Measurements from ENCODE around the gene RPL27. TPM values are rescaled to one million over a fixed set of nuclear protein-coding genes. Genes with fewer than 3 reads are reported as not detected.

Gene RPL27
- total RNA-seq (1,000 to 10,000 TPM; 1,923 to 1,951 TPM), total RNA-seq (411 to 960 (median 649) reads per million in 172 experiments)
- polyA plus RNA-seq (2013, experiment 1 of 2) = 4,821 TPM
- 4,143 TPM for polyA plus RNA-seq (2013, experiment 2 of 2)

DNA sequence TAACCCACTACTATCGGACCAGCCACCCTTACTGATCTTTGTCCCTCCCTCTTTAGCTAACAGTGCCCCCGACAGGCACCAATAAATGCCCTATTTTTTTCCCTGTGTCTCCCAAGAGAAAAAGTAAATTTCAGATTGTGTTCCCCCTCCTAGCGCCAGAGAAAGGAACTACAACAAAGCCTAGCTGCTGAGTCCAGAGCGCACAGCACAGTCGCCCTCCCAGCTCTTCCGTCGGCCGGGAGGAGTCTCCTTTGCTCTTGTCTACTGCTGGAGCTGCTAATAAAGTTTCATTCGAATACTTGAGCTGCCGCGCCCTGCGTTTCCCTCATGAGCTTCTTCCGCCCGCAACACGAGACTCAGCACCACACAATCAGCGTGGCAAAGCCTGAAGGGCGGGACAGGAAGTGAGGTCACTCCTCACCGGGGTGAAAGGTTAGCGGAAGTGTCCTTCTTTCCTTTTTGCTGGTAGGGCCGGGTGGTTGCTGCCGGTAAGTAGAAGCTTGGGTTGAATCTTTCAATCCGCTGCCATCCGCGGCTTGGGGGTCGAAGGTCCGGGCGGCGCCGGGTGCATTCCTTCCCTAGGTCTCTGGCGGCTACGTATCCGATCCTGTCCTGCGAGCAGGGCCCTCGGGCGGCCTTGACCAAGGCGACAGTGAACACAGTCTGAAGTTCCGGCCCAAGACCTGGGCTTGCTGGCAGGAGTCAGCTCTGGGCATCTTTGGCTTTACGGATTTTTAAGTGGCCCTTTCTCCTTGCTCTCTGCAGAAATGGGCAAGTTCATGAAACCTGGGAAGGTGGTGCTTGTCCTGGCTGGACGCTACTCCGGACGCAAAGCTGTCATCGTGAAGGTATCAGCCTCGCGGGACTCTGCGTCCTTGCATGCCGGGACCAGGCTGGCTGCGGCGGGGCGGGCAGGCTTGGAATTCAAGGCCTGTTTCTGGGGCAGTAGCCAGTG lies at the start of gene RPL27:
Gene RPL27, plus strand, starts transcription at position 436 of the 955 bp plus-strand sequence. Its CDS starts 332 bp downstream, at position 768.
- intact Hi-C loops (cut with DNase I, micrococcal nuclease) = loop anchor here (1.0 to 10.0 kb wide), 11 partner anchors 18 to 1017 kb away; partner anchors contain the start of genes BRCA1 (in 2 of the 2), PSME3 (in 2 of the 2), PTGES3L (in 2 of the 2) and RUNDC1 (in 2 of the 2)

DNA sequence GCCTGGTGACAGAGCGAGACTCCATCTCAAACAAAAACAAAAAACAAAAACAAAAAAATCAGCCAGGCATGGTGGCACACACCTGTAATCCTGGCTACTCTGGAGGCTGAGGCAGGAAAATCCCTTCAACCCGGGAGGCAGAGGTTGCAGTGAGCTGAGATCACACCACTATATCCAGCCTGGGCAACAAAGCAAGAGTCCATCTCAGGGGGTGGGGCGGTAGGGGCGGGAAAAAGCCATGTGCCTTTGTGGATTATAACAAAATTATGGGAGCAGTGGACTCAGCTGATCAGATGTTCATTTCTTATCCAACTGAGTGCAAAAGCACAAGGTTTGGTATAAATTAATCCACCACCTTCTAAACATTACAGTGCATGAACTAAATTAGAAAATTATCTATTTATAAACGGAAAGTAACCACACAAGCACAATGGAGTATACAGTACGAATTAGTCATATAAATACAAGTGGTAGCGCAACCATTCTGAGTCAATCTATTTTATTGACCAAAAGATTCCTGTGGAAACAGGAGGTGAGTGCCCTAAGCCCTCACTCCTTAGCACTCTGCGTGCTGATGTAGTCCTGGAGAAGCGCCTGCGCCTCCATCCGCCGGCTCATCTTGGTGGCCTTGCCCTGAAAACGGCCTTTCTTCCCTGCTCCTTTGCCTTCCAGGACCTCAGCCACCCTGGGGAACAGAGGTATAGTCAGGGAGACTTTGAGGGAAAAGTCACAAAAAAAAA lies 48.0 kb upstream of the RPL27 start:
- H3K4me1 ChIP-seq (ENCODE audit: insufficient read depth, low read length) = no peaks in the 10 kb centered on the region
- ATAC-seq (ENCODE audit: poor library complexity) = no peak
- no peaks in the 10 kb centered on the region for H3K27me3 ChIP-seq (ENCODE audit: control insufficient read depth in 1 of 2, insufficient read depth in 2 of 2, low read length in 2 of 2)
- ChIA-PET POLR2A (no interaction called here), CTCF (no interaction called here)
- TF ChIP-seq, protein P1, sequence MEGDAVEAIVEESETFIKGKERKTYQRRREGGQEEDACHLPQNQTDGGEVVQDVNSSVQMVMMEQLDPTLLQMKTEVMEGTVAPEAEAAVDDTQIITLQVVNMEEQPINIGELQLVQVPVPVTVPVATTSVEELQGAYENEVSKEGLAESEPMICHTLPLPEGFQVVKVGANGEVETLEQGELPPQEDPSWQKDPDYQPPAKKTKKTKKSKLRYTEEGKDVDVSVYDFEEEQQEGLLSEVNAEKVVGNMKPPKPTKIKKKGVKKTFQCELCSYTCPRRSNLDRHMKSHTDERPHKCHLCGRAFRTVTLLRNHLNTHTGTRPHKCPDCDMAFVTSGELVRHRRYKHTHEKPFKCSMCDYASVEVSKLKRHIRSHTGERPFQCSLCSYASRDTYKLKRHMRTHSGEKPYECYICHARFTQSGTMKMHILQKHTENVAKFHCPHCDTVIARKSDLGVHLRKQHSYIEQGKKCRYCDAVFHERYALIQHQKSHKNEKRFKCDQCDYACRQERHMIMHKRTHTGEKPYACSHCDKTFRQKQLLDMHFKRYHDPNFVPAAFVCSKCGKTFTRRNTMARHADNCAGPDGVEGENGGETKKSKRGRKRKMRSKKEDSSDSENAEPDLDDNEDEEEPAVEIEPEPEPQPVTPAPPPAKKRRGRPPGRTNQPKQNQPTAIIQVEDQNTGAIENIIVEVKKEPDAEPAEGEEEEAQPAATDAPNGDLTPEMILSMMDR (IDR thresholded peaks at IDR 0.05) = no peak
- H3K27ac Mint-ChIP-seq = no peak overlapping the region
- H3K27me3 Mint-ChIP-seq = no peaks in the 10 kb centered on the region
- no peaks in the 10 kb centered on the region for H3K9me3 ChIP-seq (ENCODE audit: control insufficient read depth in 1 of 2, insufficient read depth in 1 of 2, low read length in 2 of 2)
- no peak overlapping the region for H3K4me3 Mint-ChIP-seq
- H3K4me3 ChIP-seq (ENCODE audit: low read length) = no peak overlapping the region
- H3K4me1 Mint-ChIP-seq (ENCODE audit: low read depth) = no peaks in the 10 kb centered on the region
- peaks cover 47% of the 10 kb centered on the region for H3K36me3 ChIP-seq (ENCODE audit: insufficient read depth, low read length)
- no peak overlapping the region for H3K27ac ChIP-seq (ENCODE audit: low read depth in 1 of 2, low read length in 2 of 2)
- intact Hi-C loops (cut with DNase I, micrococcal nuclease) = no loop called here
- H3K9me3 Mint-ChIP-seq = no peaks in the 10 kb centered on the region
- DNase-seq = no peak
- peaks cover 60% of the 10 kb centered on the region for H3K36me3 Mint-ChIP-seq (ENCODE audit: low read depth)

More for the DNA sequence above, at the start of gene RPL27:
- Histone ChIP-seq H3K4me1 (ENCODE audit: insufficient read depth, low read length) (peaks cover 28% of the 10 kb centered on the region), H3K4me3 (ENCODE audit: low read length) (peak within 1 kb of the TSS; percentile 91), H3K9me3 (ENCODE audit: control insufficient read depth in 1 of 2, insufficient read depth in 1 of 2, low read length in 2 of 2) (no peaks in the 10 kb centered on the region), H3K36me3 (ENCODE audit: insufficient read depth, low read length) (peaks cover 43% of the 10 kb centered on the region), H3K27me3 (ENCODE audit: control insufficient read depth in 1 of 2, insufficient read depth in 2 of 2, low read length in 2 of 2) (no peaks in the 10 kb centered on the region), H3K27ac (ENCODE audit: low read depth in 1 of 2, low read length in 2 of 2) (peak within 1 kb of the TSS; percentile 73 to 98)
- TF ChIP-seq, protein P1 (IDR thresholded peaks at IDR 0.05) = peak; percentile 85
- H3K27me3 Mint-ChIP-seq = no peaks in the 10 kb centered on the region
- ATAC-seq (ENCODE audit: poor library complexity) = peak; percentile 95
- ChIA-PET CTCF (interaction anchor here (0.5 to 2.3 kb wide), 23 partner anchors 8 to 486 kb away, joined by 3 to 20 read pairs (median 4); partner anchors contain the start of genes AARSD1, BECN1, BRCA1 and DHX8), POLR2A (interaction anchor here (0.6 to 3.2 kb wide), 39 partner anchors 9 to 1329 kb away, joined by 3 to 58 read pairs (median 5); partner anchors contain the start of genes AARSD1, AOC2, ARL4D and BECN1)
- H3K9me3 Mint-ChIP-seq = no peaks in the 10 kb centered on the region
- H3K4me3 Mint-ChIP-seq = peak within 1 kb of the TSS; percentile 96
- peak within 1 kb of the TSS; percentile 95 for H3K27ac Mint-ChIP-seq
- DNase-seq = peak; percentile 95 to 100 (median 98)
- H3K4me1 Mint-ChIP-seq (ENCODE audit: low read depth) = peaks cover 25% of the 10 kb centered on the region
- H3K36me3 Mint-ChIP-seq (ENCODE audit: low read depth) = peaks cover 55% of the 10 kb centered on the region

DNA sequence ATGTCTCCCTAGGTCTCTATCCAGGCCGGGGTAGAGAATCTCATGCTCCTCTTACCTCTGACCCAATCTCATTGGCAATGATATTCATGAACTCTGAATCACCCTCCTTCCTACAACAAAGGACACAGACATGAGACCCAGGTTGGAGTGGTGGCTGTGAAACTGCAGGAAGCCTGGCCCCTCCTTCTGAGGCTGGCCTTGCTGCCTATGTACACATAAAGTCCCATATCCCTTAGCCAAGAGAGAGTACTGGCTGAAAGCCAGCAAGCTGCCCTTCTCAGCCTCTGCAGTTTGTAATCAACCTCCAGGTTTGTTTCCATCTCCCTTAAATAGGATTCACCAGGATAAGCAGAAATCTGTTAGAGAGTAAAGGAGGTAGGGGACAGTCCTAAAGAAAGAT lies 44.5 kb upstream of the RPL27 start:
- Histone ChIP-seq H3K36me3 (ENCODE audit: insufficient read depth, low read length) (peaks cover 65% of the 10 kb centered on the region), H3K4me1 (ENCODE audit: insufficient read depth, low read length) (no peaks in the 10 kb centered on the region), H3K9me3 (ENCODE audit: control insufficient read depth in 1 of 2, insufficient read depth in 1 of 2, low read length in 2 of 2) (no peaks in the 10 kb centered on the region), H3K27ac (ENCODE audit: low read depth in 1 of 2, low read length in 2 of 2) (no peak overlapping the region), H3K4me3 (ENCODE audit: low read length) (no peak overlapping the region), H3K27me3 (ENCODE audit: control insufficient read depth in 1 of 2, insufficient read depth in 2 of 2, low read length in 2 of 2) (no peaks in the 10 kb centered on the region)
- intact Hi-C loops (cut with DNase I, micrococcal nuclease) = no loop called here
- POLR2A ChIA-PET = no interaction called here
- no peak for DNase-seq
- H3K36me3 Mint-ChIP-seq (ENCODE audit: low read depth) = peaks cover 84% of the 10 kb centered on the region
- no peak overlapping the region for H3K27ac Mint-ChIP-seq
- CTCF ChIA-PET = no interaction called here
- H3K27me3 Mint-ChIP-seq = no peaks in the 10 kb centered on the region
- H3K4me1 Mint-ChIP-seq (ENCODE audit: low read depth) = no peaks in the 10 kb centered on the region
- ATAC-seq (ENCODE audit: poor library complexity) = no peak
- TF ChIP-seq, protein P1 (IDR thresholded peaks at IDR 0.05) = no peak
- no peaks in the 10 kb centered on the region for H3K9me3 Mint-ChIP-seq
- H3K4me3 Mint-ChIP-seq = no peak overlapping the region

Data from CD4-positive, alpha-beta T cell (primary cell).